B cell (primary cell): ENCODE results near the gene SOAT2. TPM values are rescaled to one million over a fixed set of nuclear protein-coding genes. Genes with fewer than 3 reads are reported as not detected.

Experiments used
- ATAC-seq: fragments of 200-7000 bp; cut with Tn5 transposase; one replicate; pipeline ENCODE4 v1.10.0; 2021; ENCODE audit warnings: low read depth, mild to moderate bottlenecking, moderate number of reproducible peaks, moderate library complexity
- CTCF ChIA-PET: fragments of 350-600 bp; sonication (Branson Sonifier 250); formaldehyde crosslinking; loops from one replicate; lab custom pipeline; 2021; ENCODE audit warnings: antibody characterized with exemption, inconsistent platforms; lab: Charles Lee
- POLR2A ChIA-PET: fragments of 350-600 bp; sonication (Branson Sonifier 250); formaldehyde crosslinking; loops from one replicate; lab custom pipeline; 2021; ENCODE audit warnings: antibody characterized with exemption; lab: Charles Lee
- DNase-seq: peaks from one replicate; pipeline ENCODE4 v3.0.0; 2013
- H2AFZ ChIP-seq: 2 replicates; pipeline ENCODE4 v1.6.1; 2012; ENCODE audit warnings: mild to moderate bottlenecking, low read depth, low read length; ENCODE audit not compliant: insufficient read depth, poor library complexity, severe bottlenecking
- H3K27ac ChIP-seq, 2 donors: 1 replicate in 1 of 2; 2 replicates in 1 of 2; pipeline ENCODE4 v1.5.1; 2012 to 2013; ENCODE audit warnings: low read length in 2 of 2, mild to moderate bottlenecking in 2 of 2, moderate library complexity in 1 of 2
- H3K27me3 ChIP-seq, 4 experiments: fragments of 200-600 bp in 1 of 4; sonication (generic) in 1 of 4; replicated peaks in 1 of 4; 1 replicate in 2 of 4; 2 replicates in 2 of 4; pipeline versions ENCODE4 v1.6.1 to v1.7.0; 2013 to 2016; ENCODE audit warnings: low read length in 3 of 4, mild to moderate bottlenecking in 2 of 4, mixed read lengths in 1 of 4, moderate library complexity in 1 of 4; ENCODE audit not compliant: insufficient read depth in 4 of 4, control insufficient read depth in 3 of 4; ENCODE audit errors: control extremely low read depth in 1 of 4
- H3K36me3 ChIP-seq, 2 experiments: replicated peaks in 1 of 2; 1 replicate in 1 of 2; 2 replicates in 1 of 2; pipeline versions ENCODE4 v1.6.1 to v1.7.1; 2013; ENCODE audit warnings: low read length in 1 of 2; ENCODE audit not compliant: insufficient read depth in 2 of 2, control insufficient read depth in 1 of 2; ENCODE audit errors: control extremely low read depth in 1 of 2, extremely low read depth in 1 of 2
- H3K4me1 ChIP-seq, 2 donors: fragments of 200-600 bp in 1 of 2; sonication (generic) in 1 of 2; 1 replicate in 1 of 2; 2 replicates in 1 of 2; pipeline versions ENCODE4 v1.5.1 to v1.6.1; 2013 to 2017; ENCODE audit warnings: low read length in 2 of 2; ENCODE audit not compliant: control insufficient read depth in 2 of 2, insufficient read depth in 2 of 2
- H3K4me2 ChIP-seq: replicated peaks from 2 replicates; pipeline ENCODE3; 2012; ENCODE audit warnings: mild to moderate bottlenecking, low read depth, low read length; ENCODE audit not compliant: poor library complexity, severe bottlenecking
- H3K4me3 ChIP-seq, 5 experiments: fragments of 200-600 bp in 1 of 5; sonication (generic) in 1 of 5; 1 replicate in 3 of 5; 2 replicates in 2 of 5; pipeline versions ENCODE4 v1.5.1 to v1.7.0; 2011 to 2016; ENCODE audit warnings: low read length in 4 of 5, mild to moderate bottlenecking in 4 of 5, low read depth in 2 of 5, control low read depth in 1 of 5, moderate library complexity in 1 of 5; ENCODE audit not compliant: insufficient read depth in 1 of 5; ENCODE audit errors: control extremely low read depth in 1 of 5, extremely low read depth in 1 of 5
- H3K79me2 ChIP-seq: fragments of 200-600 bp; sonication (generic); one replicate; pipeline ENCODE4 v1.6.0; 2016; ENCODE audit warnings: low read length; ENCODE audit not compliant: control insufficient read depth, insufficient read depth
- H3K9ac ChIP-seq: fragments of 200-600 bp; sonication (generic); 2 replicates; pipeline ENCODE4 v1.6.1; 2017; ENCODE audit warnings: mild to moderate bottlenecking, low read length, moderate library complexity
- H3K9me3 ChIP-seq, 3 donors: one replicate each; pipeline versions ENCODE4 v1.6.1 to v1.7.1; 2013; ENCODE audit warnings: low read length in 2 of 3; ENCODE audit not compliant: control insufficient read depth in 2 of 3, insufficient read depth in 1 of 3; ENCODE audit errors: control extremely low read depth in 1 of 3
- H4K20me1 ChIP-seq: 2 replicates; pipeline ENCODE4 v1.6.0; 2012; ENCODE audit warnings: mild to moderate bottlenecking, low read length; ENCODE audit not compliant: insufficient read depth, control insufficient read depth, poor library complexity, severe bottlenecking
- H3K27ac Mint-ChIP-seq: one replicate; pipeline ENCODE4 v1.8.0; 2021; ENCODE audit warnings: mixed read lengths
- H3K27me3 Mint-ChIP-seq: one replicate; pipeline ENCODE4 v1.8.0; 2021; ENCODE audit warnings: mixed read lengths
- H3K4me1 Mint-ChIP-seq: one replicate; pipeline ENCODE4 v1.8.0; 2021; ENCODE audit warnings: mixed read lengths
- H3K4me3 Mint-ChIP-seq: one replicate; pipeline ENCODE4 v1.8.0; 2021; ENCODE audit warnings: mixed read lengths
- H3K9me3 Mint-ChIP-seq: one replicate; pipeline ENCODE4 v1.8.0; 2022; ENCODE audit warnings: mixed read lengths; ENCODE audit not compliant: insufficient read depth
- CTCF ChIP-seq: fragments of 200-600 bp; IDR thresholded peaks from one replicate; pipeline ENCODE4 v1.8.0; 2022; ENCODE audit warnings: antibody characterized with exemption, mild to moderate bottlenecking
- EZH2 ChIP-seq: IDR thresholded peaks from 2 replicates; pipeline ENCODE4 v1.6.1; 2012; ENCODE audit warnings: borderline replicate concordance, low read depth, mild to moderate bottlenecking, moderate library complexity, low read length; ENCODE audit not compliant: insufficient read depth, poor library complexity, severe bottlenecking
- WGBS: methylation state at CpG from one replicate; pipeline ENCODE4 v1.1.5; 2013; ENCODE audit warnings: missing lambda C conversion rate; ENCODE audit not compliant: insufficient coverage; 5-methylcytosine and 5-hydroxymethylcytosine counted together
- intact Hi-C: fragments of 100-400 bp; cut with micrococcal nuclease; formaldehyde crosslinking; loops from one replicate; pipeline ENCODE4 v1.10.0; 2022
- polyA plus RNA-seq: library from polyadenylated mRNA; depleted of rRNA; stranded (reverse); fragments of >200 nt; gene quantifications from 2 replicates; pipeline ENCODE4 v1.2.3, GENCODE V29; 2012
- total RNA-seq, 2 donors: library from RNA; stranded (reverse); fragments of 120-200 nt in 1 of 2; gene quantifications; 1 replicate in 1 of 2; 2 replicates in 1 of 2; pipeline versions ENCODE4 v1.2.3 to v1.2.4, GENCODE V29; 2013 to 2022

SOAT2 gene
- total and polyA plus RNA-seq, 2 donors (not counting 1 experiment from before 2014, with no cell fraction given) = 0.31 TPM; not detected in 1

DNA sequence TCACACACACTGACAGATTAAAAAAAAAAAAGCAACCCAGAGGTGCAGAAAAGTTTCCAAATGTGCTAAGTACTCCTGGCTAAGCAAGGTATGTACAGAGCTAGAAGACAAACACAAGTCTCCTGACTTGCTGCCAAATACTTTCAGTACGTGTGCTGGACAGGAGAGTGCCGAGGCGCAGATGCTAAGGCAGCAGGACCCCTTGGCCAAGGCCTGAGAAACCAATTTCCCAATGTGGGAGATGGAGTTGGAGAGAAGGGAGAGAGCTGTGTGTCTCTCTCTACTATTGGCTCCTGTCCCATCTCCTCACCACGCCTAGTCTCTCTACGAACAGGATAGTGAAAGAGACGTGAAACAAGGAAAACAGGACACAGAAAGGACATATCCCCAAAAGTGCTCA lies 29.4 kb upstream of the SOAT2 start:
- peaks cover 39% of the 10 kb centered on the region for H3K4me1 Mint-ChIP-seq
- Histone ChIP-seq H4K20me1 (peaks cover 33% of the 10 kb centered on the region), H3K79me2 (peaks cover 24% of the 10 kb centered on the region), H3K27ac (no peak overlapping the region), H3K4me1 (peaks cover 12 to 33% of the 10 kb centered on the region in 2 donors), H3K36me3 (peaks cover 0 to 68% of the 10 kb centered on the region in 2 experiments), H3K9me3 (no peaks in the 10 kb centered on the region), H3K4me3 (no peak overlapping the region), H2AFZ (no peak overlapping the region), H3K9ac (no peak overlapping the region), H3K4me2 (no peak overlapping the region), H3K27me3 (no peaks in the 10 kb centered on the region)
- no peaks in the 10 kb centered on the region for H3K9me3 Mint-ChIP-seq
- intact Hi-C loops = loop anchor here (10.0 kb wide), 1 partner anchor 251 kb away; the partner anchor contains the start of gene AAAS
- no peak overlapping the region for H3K27ac Mint-ChIP-seq
- H3K4me3 Mint-ChIP-seq = no peak overlapping the region
- no peaks in the 10 kb centered on the region for H3K27me3 Mint-ChIP-seq
- WGBS = 100% methylated on average over 2 of the region's 6 CpGs
- DNase-seq (no peak), ATAC-seq (no peak)
- TF ChIP-seq CTCF (no peak), EZH2 (no peak)
- ChIA-PET CTCF (interaction anchor here (14.1 kb wide), 1 partner anchor 24 kb away, joined by 344 read pairs; the partner anchor contains the start of genes IGFBP6 and SOAT2), POLR2A (interaction anchor here (1.1 kb wide), 1 partner anchor 20 kb away, joined by 11 read pairs; no protein-coding TSS in a partner anchor)

- Histone ChIP-seq H2AFZ (no peak overlapping the region), H3K36me3 (peaks cover 0 to 62% of the 10 kb centered on the region in 2 experiments), H3K9me3 (no peaks in the 10 kb centered on the region), H3K9ac (no peak overlapping the region), H3K4me1 (peaks cover 12 to 33% of the 10 kb centered on the region in 2 donors), H3K4me2 (no peak overlapping the region), H4K20me1 (peaks cover 31% of the 10 kb centered on the region), H3K27ac (no peak overlapping the region), H3K79me2 (peaks cover 26% of the 10 kb centered on the region), H3K27me3 (no peaks in the 10 kb centered on the region), H3K4me3 (no peak overlapping the region)
- Mint-ChIP-seq H3K27me3 (no peaks in the 10 kb centered on the region), H3K4me3 (no peak overlapping the region), H3K4me1 (peaks cover 42% of the 10 kb centered on the region), H3K9me3 (no peaks in the 10 kb centered on the region), H3K27ac (no peak overlapping the region)
- intact Hi-C loops = loop anchor here (10.0 kb wide), 1 partner anchor 250 kb away; the partner anchor contains the start of gene AAAS
- ATAC-seq = no peak
- no peak for DNase-seq
- TF ChIP-seq CTCF (no peak), EZH2 (no peak)
- CTCF ChIA-PET = interaction anchor here (14.1 kb wide), 1 partner anchor 24 kb away, joined by 344 read pairs; the partner anchor contains the start of genes IGFBP6 and SOAT2
- over 99% methylated on average over 11 of the region's 11 CpGs for WGBS
- POLR2A ChIA-PET = no interaction called here
Measured at GRCh38 chr12:53074283-53074998, 28.8 kb upstream of the SOAT2 start.
